Left ventricle myocardium superior (tissue), 1 donor: Measurements from ENCODE around the gene DAZ3. TPM values are rescaled to one million over a fixed set of nuclear protein-coding genes. Genes with fewer than 3 reads are reported as not detected.
"Not testable (repeated sequence)": the region's sequence is repeated elsewhere in the genome, so short reads cannot be mapped to it uniquely, and the experiment has no call there.

ENCODE experiments used
- ATAC-seq: fragments of 200-7000 bp; cut with Tn5 transposase; one replicate; pipeline ENCODE4 v1.9.1; 2020; ENCODE audit warnings: mild to moderate bottlenecking, moderate library complexity
- DNase-seq: peaks from one replicate; pipeline ENCODE4 v3.0.0-alpha.2; 2020
- intact Hi-C: fragments of 100-400 bp; cut with micrococcal nuclease; formaldehyde crosslinking; loops from one replicate; pipeline ENCODE4 v1.11.0; 2022
- long read RNA-seq: library from polyadenylated mRNA; unstranded; transcript quantifications from one replicate; pipeline ENCODE4 v2.0.0, GENCODE V29; 2021
- total RNA-seq: library from RNA; stranded (reverse); fragmentation: NEBNext Ultra II Directional; extraction: Animal tissue kit (Norgen Biotek cat#: 25700); gene quantifications from one replicate; pipeline ENCODE4 v1.2.1, GENCODE V29; 2021
- donor health status: DM: no; HTN: yes; CAD: no; lungs with severe emphysema.

The DAZ3 gene
- total RNA-seq, result not detected
- long read RNA-seq, result 0 reads

- ATAC-seq, intact Hi-C loops, DNase-seq: not testable (repeated sequence)
Observed at GRCh38 chrY:24813293-24813692, at the start of gene DAZ3. Gene DAZ3, minus strand, starts transcription at chrY:24813393. Its CDS starts 208 bp downstream, at chrY:24813185.

GRCh38 chrY:24833619-24834018 lies 20.4 kb upstream of the DAZ3 start, which contains the start of gene DAZ4:
Gene DAZ4, plus strand, starts transcription at chrY:24833919. Its CDS starts 208 bp downstream, at chrY:24834127.
- ATAC-seq, DNase-seq, intact Hi-C loops: not testable (repeated sequence)

GRCh38 chrY:24825069-24825468 lies 11.9 kb upstream of the DAZ3 start:
- DNase-seq, intact Hi-C loops, ATAC-seq: not testable (repeated sequence)

GRCh38 chrY:24824184-24824879 lies 11.1 kb upstream of the DAZ3 start:
- DNase-seq, ATAC-seq, intact Hi-C loops: not testable (repeated sequence)

- DNase-seq, intact Hi-C loops, ATAC-seq: not testable (repeated sequence)
Observed at GRCh38 chrY:24821836-24822235, 8.6 kb upstream of the DAZ3 start.

Other genes with a start within 250 kb of the DAZ3 start
- gene BPY2B, start 195.4 kb downstream of the DAZ3 start, total RNA-seq, result not detected
- not detected for gene DAZ4, start 20.5 kb upstream of the DAZ3 start, total RNA-seq
- not detected for gene BPY2C, start 238.7 kb upstream of the DAZ3 start, total RNA-seq